GM23248 (cell line): ENCODE results near the gene MVB12B.

Source experiments
- EZH2 ChIP-seq: fragments of 200-600 bp; sonication (generic); IDR thresholded peaks from 2 replicates; pipeline ENCODE4 v1.6.1; 2018; ENCODE audit warnings: antibody characterized with exemption, mild to moderate bottlenecking; ENCODE audit not compliant: insufficient read depth, poor library complexity, severe bottlenecking
- EZH2phosphoT487 ChIP-seq: fragments of 200-600 bp; sonication (generic); IDR thresholded peaks from 2 replicates; pipeline ENCODE4 v1.6.1; 2018; ENCODE audit warnings: antibody characterized with exemption, moderate library complexity, mild to moderate bottlenecking, low read depth; ENCODE audit not compliant: insufficient read depth

DNA sequence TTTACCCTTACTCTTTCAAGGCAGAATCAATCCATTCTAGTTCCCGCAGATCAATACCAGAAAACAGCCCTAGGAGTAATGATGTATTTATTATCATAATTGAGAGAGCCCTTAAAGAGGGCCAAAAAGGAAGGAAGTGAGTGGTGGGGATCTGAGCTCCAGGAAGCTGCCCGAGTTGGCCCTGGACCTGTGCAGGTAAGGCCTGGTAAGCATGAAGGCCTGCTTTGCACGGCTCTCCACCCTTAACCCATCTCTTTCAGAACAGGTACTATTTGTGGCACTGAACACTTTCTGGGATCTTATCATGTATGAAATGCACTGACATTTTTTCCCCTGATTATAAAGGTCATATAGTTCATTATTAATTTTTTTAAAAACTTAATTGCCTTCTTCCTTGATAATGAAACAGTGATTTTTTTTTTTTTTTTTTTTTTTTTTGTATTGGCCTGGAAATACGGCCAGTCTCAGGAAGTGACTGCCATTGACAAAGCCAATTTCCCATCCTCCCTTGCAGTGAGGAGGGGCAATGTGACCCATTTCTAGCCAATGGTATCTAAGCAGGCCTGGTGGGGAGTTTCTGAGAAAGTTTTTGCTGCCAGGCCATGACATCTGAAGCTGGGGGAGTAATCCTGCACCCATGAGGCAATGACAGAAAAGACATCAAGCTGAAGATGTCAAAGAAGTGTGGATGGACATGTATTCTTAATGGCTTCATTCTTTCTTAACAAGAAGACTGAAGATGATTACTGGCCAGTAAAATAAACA is 6.3 kb upstream of the MVB12B start:
- TF ChIP-seq EZH2 (no peak), EZH2phosphoT487 (no peak)
